ENCODE data around the gene GPR143.

GPR143 gene

GRCh38 chrX:9717376-9717775, 48.3 kb downstream of the GPR143 start:
- no peaks in the 10 kb centered on the region for H3K4me1 ChIP-seq
- no peak overlapping the region for H3K4me2 ChIP-seq
- H3K9ac ChIP-seq = no peak overlapping the region
- H3K27ac ChIP-seq = no peak overlapping the region
- no peaks in the 10 kb centered on the region for H4K20me1 ChIP-seq
- H3K4me3 ChIP-seq = no peak overlapping the region
- H3K9me3 ChIP-seq = peaks cover 32% of the 10 kb centered on the region
- H3K36me3 ChIP-seq = peaks cover 96% of the 10 kb centered on the region
- no peak for TF ChIP-seq Cebpa-rat (IDR thresholded peaks at IDR 0.05)
- H3K27me3 ChIP-seq = no peaks in the 10 kb centered on the region

- no peaks in the 10 kb centered on the region for H3K27me3 ChIP-seq
- H3K27ac ChIP-seq = no peak overlapping the region
- peaks cover 2% of the 10 kb centered on the region; the same call in 1 of the 2 replicates for H3K9me3 ChIP-seq
- peaks cover 71% of the 10 kb centered on the region for H3K36me3 ChIP-seq
- H3K4me1 ChIP-seq = peaks cover 17% of the 10 kb centered on the region
- no peak for TF ChIP-seq Cebpa-rat (IDR thresholded peaks at IDR 0.05)
- H3K4me3 ChIP-seq = no peak overlapping the region
- no peak overlapping the region for H3K4me2 ChIP-seq
- H3K9ac ChIP-seq = no peak overlapping the region
- peaks cover 21% of the 10 kb centered on the region; the same call in 1 of the 2 replicates for H4K20me1 ChIP-seq
Measured at GRCh38 chrX:9710332-9710731, 55.3 kb downstream of the GPR143 start.

GRCh38 chrX:9708923-9709553, 56.6 kb downstream of the GPR143 start:
- Histone ChIP-seq H3K27me3 (no peaks in the 10 kb centered on the region), H3K27ac (no peak overlapping the region), H3K9me3 (peaks cover 13% of the 10 kb centered on the region; the same call in 1 of the 2 replicates), H3K4me2 (peak overlapping the region; percentile 33), H3K36me3 (peaks cover 72% of the 10 kb centered on the region), H4K20me1 (peaks cover 21% of the 10 kb centered on the region; the same call in 1 of the 2 replicates), H3K4me3 (no peak overlapping the region), H3K9ac (no peak overlapping the region), H3K4me1 (peaks cover 17% of the 10 kb centered on the region)
- TF ChIP-seq Cebpa-rat (IDR thresholded peaks at IDR 0.05) = no peak

- Histone ChIP-seq H3K4me3 (no peak overlapping the region), H4K20me1 (peaks cover 21% of the 10 kb centered on the region; the same call in 1 of the 2 replicates), H3K4me1 (peaks cover 17% of the 10 kb centered on the region), H3K4me2 (0 out of 2 replicates have a peak overlapping the region, but pooled peaks have one; percentile 33), H3K36me3 (peaks cover 73% of the 10 kb centered on the region), H3K27ac (no peak overlapping the region), H3K9ac (no peak overlapping the region), H3K9me3 (peaks cover 14% of the 10 kb centered on the region; the same call in 1 of the 2 replicates), H3K27me3 (no peaks in the 10 kb centered on the region)
- TF ChIP-seq Cebpa-rat (IDR thresholded peaks at IDR 0.05) = no peak
Measured at GRCh38 chrX:9708086-9708485, 57.6 kb downstream of the GPR143 start.

- Histone ChIP-seq H3K4me3 (no peak overlapping the region), H3K36me3 (peaks cover 73% of the 10 kb centered on the region), H4K20me1 (peaks cover 21% of the 10 kb centered on the region; the same call in 1 of the 2 replicates), H3K9ac (no peak overlapping the region), H3K4me2 (0 out of 2 replicates have a peak overlapping the region, but pooled peaks have one; percentile 33), H3K4me1 (peaks cover 17% of the 10 kb centered on the region), H3K27ac (no peak overlapping the region), H3K27me3 (no peaks in the 10 kb centered on the region), H3K9me3 (peaks cover 14% of the 10 kb centered on the region; the same call in 1 of the 2 replicates)
- no peak for TF ChIP-seq Cebpa-rat (IDR thresholded peaks at IDR 0.05)
Measured at GRCh38 chrX:9707306-9708033, 58.2 kb downstream of the GPR143 start.

- no peak for TF ChIP-seq Cebpa-rat (IDR thresholded peaks at IDR 0.05)
- no peaks in the 10 kb centered on the region for H3K27me3 ChIP-seq
- no peak overlapping the region for H3K4me3 ChIP-seq
- no peak overlapping the region for H3K27ac ChIP-seq
- H3K4me1 ChIP-seq = peaks cover 17% of the 10 kb centered on the region
- H3K36me3 ChIP-seq = peaks cover 73% of the 10 kb centered on the region
- H3K9ac ChIP-seq = no peak overlapping the region
- H3K9me3 ChIP-seq = peaks cover 14% of the 10 kb centered on the region; the same call in 1 of the 2 replicates
- no peak overlapping the region for H3K4me2 ChIP-seq
- H4K20me1 ChIP-seq = peaks cover 21% of the 10 kb centered on the region; the same call in 1 of the 2 replicates
Measured at GRCh38 chrX:9706421-9706820, 59.2 kb downstream of the GPR143 start.

- H3K9me3 ChIP-seq = peaks cover 17% of the 10 kb centered on the region
- H4K20me1 ChIP-seq = peaks cover 21% of the 10 kb centered on the region; the same call in 1 of the 2 replicates
- no peaks in the 10 kb centered on the region for H3K27me3 ChIP-seq
- H3K4me1 ChIP-seq = peaks cover 17% of the 10 kb centered on the region
- H3K4me2 ChIP-seq = no peak overlapping the region
- no peak overlapping the region for H3K27ac ChIP-seq
- no peak overlapping the region for H3K9ac ChIP-seq
- peaks cover 74% of the 10 kb centered on the region for H3K36me3 ChIP-seq
- no peak for TF ChIP-seq Cebpa-rat (IDR thresholded peaks at IDR 0.05)
- no peak overlapping the region for H3K4me3 ChIP-seq
Measured at GRCh38 chrX:9704876-9705465, 60.7 kb downstream of the GPR143 start.

- Histone ChIP-seq H3K9ac (no peak overlapping the region), H3K36me3 (peaks cover 81% of the 10 kb centered on the region), H4K20me1 (peaks cover 17% of the 10 kb centered on the region; the same call in 1 of the 2 replicates), H3K4me3 (no peak overlapping the region), H3K4me1 (peaks cover 5% of the 10 kb centered on the region), H3K27me3 (no peaks in the 10 kb centered on the region), H3K9me3 (peaks cover 17% of the 10 kb centered on the region), H3K27ac (no peak overlapping the region), H3K4me2 (no peak overlapping the region)
- no peak for TF ChIP-seq Cebpa-rat (IDR thresholded peaks at IDR 0.05)
Measured at GRCh38 chrX:9703406-9703805, 62.2 kb downstream of the GPR143 start.

- no peak overlapping the region for H3K4me3 ChIP-seq
- H3K36me3 ChIP-seq = peaks cover 96% of the 10 kb centered on the region
- H3K9me3 ChIP-seq = peaks cover 17% of the 10 kb centered on the region
- H3K9ac ChIP-seq = no peak overlapping the region
- TF ChIP-seq Cebpa-rat (IDR thresholded peaks at IDR 0.05) = no peak
- H3K27me3 ChIP-seq = no peaks in the 10 kb centered on the region
- 0 out of 2 replicates have a peak, but pooled peaks cover 3% of the 10 kb centered on the region for H4K20me1 ChIP-seq
- H3K4me1 ChIP-seq = no peaks in the 10 kb centered on the region
- H3K4me2 ChIP-seq = no peak overlapping the region
- no peak overlapping the region for H3K27ac ChIP-seq
Measured at GRCh38 chrX:9701790-9702189, 63.9 kb downstream of the GPR143 start.
